Measurements from ENCODE around the gene FAM162A.
A peak's percentile ranks its signal among the peaks of the same experiment; 100 is the strongest.

FAM162A gene, protein sequence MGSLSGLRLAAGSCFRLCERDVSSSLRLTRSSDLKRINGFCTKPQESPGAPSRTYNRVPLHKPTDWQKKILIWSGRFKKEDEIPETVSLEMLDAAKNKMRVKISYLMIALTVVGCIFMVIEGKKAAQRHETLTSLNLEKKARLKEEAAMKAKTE
- total RNA-seq, result 19.9 to 41.9 (median 27.9) reads per million in 17 experiments

DNA sequence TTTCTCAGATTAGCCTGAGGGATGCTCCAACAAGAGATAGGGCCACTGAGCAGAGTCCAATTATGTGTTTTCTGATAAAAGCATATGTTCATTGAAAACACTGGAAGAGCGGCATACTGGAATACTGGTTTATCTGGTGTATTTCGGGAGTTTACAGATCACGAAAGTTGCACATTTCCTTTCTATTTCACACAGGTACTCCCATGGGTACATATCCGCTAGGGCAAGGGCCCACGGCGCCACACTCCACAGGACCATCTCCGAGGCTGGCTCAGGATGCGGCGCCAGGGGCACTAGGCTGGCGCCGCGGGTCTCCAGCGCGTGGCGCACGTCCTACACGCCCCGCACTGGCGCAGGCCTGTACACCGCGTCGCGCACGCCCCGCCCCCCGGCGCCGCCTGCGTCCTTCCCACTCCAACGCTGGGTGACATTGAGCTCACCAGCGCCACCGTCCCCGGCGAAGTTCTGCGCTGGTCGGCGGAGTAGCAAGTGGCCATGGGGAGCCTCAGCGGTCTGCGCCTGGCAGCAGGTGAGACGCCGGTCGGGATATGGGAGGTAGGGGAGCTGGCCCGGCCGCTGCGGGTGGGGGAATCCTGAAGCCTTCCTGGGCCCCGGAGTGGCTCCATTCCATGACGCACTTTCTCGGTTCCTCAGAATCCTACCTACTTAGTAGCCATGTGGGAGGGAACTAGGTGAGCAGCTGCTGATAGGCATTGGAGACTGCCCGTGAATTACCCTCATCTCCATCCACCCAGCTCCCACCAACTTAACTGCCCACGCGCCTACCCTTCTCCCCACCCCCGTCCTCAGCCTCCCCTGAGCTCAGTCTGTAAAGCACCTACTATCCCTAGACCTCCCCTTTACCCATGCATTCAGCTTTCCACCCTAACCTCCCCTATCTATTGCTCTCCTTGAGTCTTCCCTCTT is at the start of gene FAM162A:
FAM162A (plus strand) TSS at position 412 of the 927 bp plus-strand sequence; CDS start at position 496, 84 bp downstream.
- DNase-seq, result peak; percentile 96 to 98 (median 97)

DNA sequence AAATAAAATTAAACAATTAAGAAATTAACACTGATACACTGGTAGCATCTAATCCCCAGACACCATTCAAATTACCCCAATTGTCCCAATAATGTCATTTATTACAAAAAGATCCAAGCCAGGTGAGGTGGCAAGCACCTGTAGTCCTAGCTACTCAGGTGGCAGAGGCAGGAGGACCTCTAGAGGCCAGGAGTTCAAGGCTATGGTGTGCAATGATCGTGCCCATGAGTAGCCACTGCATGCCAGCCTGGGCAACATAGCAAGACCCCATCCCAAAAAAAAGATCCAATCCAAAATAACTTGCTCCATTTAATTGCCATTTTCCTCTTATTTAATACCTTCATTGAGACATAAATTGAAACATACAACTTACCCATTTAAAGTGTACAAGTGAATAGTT is 41.2 kb upstream of the FAM162A start:
- no peak for DNase-seq

DNA sequence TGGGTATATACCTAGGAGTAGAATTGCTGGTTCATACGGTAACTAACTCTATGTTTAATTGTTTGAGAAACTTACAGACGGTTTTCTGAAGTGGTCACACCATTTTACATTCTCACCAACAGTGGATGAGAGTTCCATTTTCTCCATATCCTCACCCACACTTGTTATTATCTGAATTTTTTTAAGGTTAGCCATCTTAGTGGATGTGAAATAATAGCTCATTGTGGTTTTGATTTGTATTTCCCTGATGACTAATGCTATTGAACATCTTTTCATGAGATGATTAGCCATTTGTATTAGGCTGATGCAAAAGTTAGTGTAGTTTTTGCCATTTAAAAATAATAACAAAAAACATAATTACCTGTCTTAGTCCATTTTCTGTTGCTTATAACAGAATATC is 40.3 kb upstream of the FAM162A start:
- no peak for DNase-seq

- DNase-seq, result peak in 3 of 4 experiments; percentile 2 to 50 (median 28)
Observed at GRCh38 chr3:122349171-122349570, 34.8 kb upstream of the FAM162A start.

GRCh38 chr3:122350814-122351418 is 33.1 kb upstream of the FAM162A start:
- peak; percentile 42 to 69 (median 66) for DNase-seq

DNA sequence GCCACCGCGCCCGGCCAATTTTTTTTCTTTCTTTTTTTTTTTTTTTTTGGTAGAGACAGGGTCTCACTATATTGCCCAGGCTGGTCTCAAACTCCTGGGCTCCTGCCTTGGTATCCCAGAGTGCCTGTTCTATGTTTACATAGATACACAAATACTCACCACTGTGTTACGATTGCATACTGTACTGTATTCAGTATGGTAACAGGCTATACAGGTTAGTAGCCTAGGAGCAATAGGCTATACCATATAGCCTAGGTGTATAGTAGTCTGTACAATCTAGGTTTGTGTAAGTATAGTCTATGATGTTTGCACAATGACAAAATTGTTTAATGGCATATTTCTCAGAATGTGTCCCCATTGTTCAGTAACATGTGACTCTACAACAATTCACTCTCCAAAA is 32.4 kb upstream of the FAM162A start:
- DNase-seq, result no peak

GRCh38 chr3:122353215-122353614 is 30.8 kb upstream of the FAM162A start:
- no peak for DNase-seq

DNA sequence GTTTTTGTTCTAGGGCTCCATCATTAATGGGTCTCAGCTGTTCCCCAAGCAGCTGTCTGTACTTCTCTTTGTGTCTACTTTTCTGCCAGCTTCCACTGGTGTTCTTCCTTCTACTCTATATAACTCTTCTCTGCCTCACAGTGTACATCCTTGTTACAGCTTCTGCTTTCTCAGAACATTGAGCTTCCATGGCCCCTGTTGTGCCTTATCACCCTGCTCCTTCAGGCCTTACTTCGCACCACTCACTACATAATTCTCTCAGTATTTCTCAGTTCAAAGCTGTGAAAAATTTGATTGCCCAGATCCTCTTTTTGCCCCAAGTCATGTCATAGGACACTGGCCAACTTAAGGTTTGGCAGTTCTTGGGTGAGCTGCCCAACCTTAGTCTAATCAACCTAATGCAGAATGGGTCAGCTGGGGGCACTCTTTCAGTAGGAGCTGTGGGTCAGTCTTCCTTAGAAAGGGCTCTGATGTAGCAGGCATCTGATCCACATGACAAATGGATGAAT is 30.0 kb upstream of the FAM162A start:
- DNase-seq, result peak in 3 of 4 experiments; percentile 10 to 29 (median 14)

- DNase-seq, result no peak
Observed at GRCh38 chr3:122355612-122356011, 28.4 kb upstream of the FAM162A start.

DNA sequence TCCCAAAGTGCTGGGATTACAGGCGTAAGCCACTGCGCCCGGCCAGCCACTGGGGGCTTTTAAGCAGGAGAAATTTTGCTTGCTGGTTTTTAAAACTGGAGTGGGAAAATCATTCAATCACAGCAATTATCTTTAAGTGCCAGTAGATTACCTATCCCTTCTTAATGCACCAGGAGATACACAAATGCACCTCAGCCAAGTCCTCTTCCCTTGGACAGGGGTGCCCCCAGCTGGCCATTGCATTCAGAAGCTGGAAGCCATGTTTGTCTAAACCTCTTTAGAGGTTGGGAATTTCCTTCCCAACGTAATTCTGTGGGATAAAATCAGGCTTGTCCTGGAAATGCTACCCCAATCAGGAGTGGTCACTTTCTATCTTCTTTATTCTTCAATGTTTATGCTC is 27.6 kb upstream of the FAM162A start:
- peak; percentile 35 to 70 (median 50) for DNase-seq

DNA sequence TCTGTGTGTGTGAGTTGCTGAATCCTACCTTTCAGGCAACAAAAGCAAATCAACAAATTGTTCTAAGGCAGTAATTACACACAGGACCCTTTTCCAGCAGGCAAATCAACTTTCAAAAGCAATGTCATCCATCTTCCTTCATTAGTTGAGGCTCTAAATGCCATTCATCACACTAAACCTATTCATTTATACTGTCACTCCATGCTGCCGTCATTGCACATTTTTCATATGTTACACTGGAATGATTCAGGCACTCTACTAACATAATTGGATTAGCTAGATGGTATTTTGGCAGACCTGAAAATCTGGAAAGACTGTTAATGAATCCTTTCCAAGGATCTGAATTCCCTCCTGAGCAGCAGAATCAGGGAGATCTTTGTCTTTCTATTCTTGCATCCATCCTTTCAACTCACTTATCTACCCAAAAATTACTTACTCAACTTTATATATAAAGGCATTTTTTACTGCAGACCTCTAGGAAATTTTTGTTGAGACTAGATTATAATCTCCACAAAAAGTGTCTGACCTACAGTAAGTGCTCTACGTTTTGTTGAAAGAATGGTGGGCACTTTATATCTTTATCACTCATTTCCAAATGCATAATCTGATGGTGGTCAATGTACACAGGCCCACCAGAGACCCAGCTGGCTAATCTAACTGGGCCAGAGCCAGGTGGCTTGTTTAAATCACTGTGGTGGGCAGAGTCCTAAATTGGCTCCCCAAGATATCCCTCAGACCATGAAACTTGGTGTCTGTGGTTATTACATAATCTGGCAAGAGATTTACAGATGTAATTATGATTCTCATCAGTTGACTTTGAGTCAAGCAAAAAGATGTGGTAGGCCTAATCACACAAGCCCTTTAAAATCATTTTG is 25.9 kb upstream of the FAM162A start:
- no peak for DNase-seq

DNA sequence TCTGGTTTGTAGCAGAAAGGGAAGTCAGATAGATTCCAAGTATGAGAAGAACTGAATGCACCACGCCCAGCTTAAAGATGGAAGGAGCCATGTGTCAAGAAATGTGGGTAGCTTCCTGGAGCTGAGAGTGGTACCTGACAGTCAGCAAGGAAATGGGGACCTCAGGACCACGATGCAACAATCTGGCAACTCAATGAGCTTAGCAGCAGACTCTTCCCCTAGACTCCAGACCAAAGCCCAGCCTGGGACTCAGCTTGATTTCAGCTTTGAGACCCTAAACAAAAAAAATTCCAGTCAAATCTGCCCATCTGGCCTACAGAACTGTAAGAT is 25.3 kb upstream of the FAM162A start:
- DNase-seq, result peak in 2 of 4 experiments; percentile 16 to 22

DNA sequence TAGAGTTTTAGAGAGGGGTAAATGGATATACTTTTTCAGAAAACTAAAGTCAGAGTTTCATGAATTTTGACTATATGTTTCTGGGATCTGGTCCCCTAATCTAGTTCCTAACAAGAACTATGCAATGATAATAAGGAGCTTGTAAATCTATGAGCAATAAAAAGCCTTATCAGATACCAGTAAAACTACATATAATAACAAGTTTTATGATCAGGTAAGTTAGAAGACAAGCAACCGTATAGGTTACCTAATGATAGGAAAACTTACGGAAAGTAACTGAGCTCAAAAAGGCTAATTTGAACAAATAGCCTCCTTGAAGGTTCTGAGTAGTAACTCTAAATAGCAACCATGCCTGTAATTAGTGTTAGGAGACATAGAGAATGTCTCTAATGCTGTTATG is 22.0 kb upstream of the FAM162A start:
- DNase-seq, result no peak

DNA sequence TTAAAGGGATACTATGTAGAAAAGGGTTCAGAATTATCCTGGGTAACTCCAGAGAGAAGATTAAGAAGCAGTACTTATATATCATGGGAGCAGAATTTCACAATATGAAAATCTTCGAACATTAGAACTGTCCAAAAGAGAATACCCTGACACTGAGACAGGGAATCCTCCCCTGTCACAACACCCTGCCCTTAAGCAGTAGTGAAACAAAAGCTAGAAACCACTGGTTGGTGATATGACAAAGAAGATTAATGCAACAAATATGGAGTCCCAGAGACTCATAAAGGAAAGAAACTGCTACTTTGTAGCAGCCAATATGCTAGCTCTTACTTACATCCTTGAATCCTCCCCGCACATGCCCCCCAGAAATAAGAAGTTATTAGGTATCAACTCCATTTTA is 19.5 kb upstream of the FAM162A start:
- DNase-seq, result no peak

GRCh38 chr3:122365073-122365472 is 18.9 kb upstream of the FAM162A start:
- DNase-seq, result no peak

DNA sequence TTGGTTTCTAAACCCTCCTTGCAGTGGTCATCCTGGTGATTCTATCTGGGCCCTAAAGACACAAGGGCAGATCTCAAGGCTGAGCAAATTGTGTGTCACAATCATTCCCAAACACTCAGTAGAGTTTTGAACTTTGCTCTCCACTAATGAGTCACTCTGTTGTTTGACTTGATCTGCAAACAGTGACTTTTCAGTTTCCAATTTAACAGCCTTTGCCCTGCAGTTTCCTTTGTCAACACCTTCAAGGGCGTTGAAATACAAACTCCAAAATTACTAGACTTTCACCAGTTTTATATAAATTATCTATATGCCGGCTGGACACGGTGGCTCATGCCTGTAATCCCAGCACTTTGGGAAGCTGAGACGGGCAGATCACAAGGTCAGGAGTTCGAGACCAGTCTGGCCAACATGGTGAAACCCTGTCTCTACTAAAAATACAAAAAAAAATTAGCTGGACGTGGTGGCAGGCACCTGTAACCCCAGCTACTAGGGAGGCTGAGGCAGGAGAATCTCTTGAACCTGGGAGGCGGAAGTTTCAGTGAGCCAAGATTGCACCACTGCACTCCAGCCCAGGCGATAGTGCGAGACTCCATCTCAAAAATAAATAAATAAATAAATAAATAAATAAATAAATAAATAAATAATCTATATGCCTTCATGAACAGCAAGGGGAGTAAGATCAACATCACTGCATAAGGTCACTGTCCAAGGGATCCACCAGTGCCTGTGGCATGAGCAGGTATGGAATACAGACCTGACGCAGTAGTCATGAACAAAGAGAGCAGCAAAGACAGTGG is 18.2 kb upstream of the FAM162A start:
- DNase-seq, result peak; percentile 26 to 76 (median 55)

DNA sequence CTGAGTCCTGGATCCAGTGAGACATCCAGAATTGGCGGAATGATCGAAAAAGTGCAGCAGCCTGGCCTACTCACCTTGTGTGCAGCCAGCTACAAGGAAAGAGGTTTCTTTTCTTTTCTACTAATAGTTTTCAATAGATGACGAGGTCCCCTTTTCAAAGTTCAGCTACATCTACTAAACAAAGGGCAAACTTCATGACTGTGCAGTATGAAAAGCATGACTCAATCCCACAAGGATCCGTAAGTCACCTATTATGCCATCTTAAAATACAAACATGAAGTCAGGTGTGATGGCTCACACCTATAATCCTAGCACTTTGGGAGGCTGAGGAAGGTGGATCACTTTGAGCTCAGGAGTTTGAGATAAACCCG is 17.6 kb upstream of the FAM162A start:
- DNase-seq, result no peak

DNA sequence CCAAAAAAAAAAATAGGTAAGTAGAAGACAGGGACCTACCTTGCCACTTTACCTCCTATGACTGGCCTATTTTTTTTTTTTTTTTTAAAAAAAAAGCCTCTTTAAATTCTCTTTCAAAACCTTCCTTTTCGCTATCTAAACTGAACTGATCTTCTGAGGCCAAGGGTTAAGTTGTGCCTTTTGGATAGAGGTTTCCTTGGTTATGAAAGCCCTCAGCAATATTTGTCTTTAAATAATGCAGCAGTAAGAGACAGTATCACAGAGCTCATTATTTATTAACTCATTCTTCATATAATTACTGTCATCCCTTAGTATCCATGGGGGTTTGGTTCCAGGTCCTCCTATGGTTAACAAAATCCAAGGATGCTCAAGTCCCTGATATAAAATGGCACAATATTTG is 9.9 kb upstream of the FAM162A start:
- DNase-seq, result no peak

DNA sequence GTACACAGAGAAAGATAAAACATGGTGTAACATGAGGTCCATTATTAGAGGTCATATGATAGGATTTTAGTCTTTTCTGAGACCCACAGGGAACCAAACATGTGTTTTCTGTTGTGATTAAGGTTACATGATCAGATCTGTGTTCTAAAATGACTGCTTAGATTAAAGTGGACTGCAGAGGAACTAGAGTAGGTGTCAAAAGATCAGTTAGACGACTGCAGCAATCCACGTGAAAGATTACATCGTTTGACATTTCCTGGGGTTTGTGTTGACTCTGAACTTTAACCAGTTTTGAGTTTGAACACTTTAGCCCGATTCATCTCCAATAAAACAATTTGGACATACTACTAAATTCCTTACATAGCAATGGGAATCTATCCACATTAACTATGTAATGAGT is 6.0 kb upstream of the FAM162A start:
- DNase-seq, result peak; percentile 14 to 58 (median 36)

GRCh38 chr3:122382888-122383666 is 905 bp upstream of the FAM162A start, which contains the start of gene MIX23:
TSS of gene MIX23 (minus strand) at chr3:122383231. CDS start at chr3:122383224, 7 bp downstream.
- DNase-seq, result peak; percentile 87 to 93 (median 90)

- no peak for DNase-seq
Observed at GRCh38 chr3:122387709-122388108, 3.7 kb downstream of the FAM162A start.
